NCI-H748 (cell line): ENCODE measurements around the gene C11orf98.
"Not testable (repeated sequence)": the region's sequence is repeated elsewhere in the genome, so short reads cannot be mapped to it uniquely, and the experiment has no call there.

Experiments used
- DNase-seq: peaks from one replicate; lab custom pipeline; 2025; ENCODE audit not compliant: unreplicated experiment; lab: John Stamatoyannopoulos, UW

Gene C11orf98

DNA sequence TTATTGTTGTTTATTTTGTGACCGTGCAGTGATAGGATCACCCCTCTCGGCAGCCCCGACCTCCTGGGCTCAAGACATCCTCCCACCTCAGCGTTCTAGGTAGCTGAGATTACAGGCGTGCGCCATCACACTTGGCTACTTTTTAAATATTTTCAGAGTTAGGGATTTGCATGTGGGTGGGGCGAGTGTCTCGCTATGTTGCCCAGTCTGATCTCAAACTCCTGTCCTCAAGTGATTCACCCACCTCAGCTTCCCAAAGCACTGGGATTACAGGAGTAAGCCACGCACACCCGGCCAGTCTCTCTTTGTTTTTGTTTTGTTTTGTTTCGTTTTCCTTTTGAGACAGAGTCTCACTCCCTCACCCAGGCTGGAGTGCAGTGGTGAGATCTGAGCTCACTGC is 10.7 kb downstream of the C11orf98 start:
- DNase-seq = no peak

DNA sequence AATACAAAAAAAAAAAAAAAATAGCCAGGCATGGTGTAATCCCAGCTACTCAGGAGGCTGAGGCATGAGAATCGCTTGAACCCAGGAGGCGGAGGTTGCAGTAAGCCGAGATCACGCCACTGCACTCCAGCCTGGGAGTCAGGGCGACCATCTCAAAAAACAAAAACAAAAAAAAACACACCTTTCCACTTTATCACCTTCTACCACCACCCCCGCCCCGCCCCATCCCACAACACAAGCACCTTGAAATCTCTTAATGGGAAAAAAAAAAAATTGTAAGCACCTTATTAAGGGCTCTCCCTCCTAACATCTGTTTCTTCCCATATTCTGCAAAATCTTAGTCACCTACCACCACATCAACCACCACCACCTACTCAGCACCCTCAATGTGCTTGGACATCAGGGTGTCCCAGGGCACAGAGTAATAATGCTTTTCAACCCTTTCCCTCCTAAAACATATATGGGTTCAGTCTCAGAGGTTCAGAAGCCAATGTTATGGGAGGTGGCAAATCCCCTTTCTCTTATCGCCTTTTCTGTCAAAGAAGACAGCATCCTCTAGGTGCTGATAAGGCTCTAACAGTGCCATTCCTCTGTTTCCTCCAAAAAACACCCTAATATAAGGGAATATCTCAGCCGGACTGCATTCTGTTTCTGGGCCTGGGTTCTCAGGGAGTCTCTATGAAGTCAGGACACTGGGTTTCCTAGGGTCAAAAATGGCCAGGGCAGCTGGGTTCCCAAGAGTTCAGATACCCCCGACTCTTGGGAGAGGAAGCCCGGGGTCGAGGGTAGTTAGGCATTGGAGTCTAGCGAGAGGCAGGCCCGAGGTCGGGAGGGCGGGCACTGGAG is 12.6 kb downstream of the C11orf98 start:
- no peak for DNase-seq

DNA sequence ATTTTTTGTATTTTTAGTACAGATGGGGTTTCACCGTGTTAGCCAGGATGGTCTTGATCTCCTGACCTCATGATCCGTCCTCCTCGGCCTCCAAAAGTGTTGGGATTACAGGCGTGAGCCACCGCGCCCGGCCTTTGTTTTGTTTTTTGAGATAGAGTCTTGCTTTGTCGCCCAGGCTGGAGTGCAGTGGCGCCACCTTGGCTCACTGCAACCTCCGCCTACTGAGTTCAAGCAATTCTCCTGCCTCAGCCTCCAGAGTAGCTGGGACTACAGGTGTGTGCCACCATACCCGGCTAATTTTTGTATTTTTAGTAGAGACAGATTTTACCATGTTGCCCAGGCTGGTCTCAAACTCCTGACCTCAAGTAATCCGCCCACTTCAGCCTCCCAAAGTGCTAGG is 14.7 kb downstream of the C11orf98 start:
- DNase-seq = not testable (repeated sequence)

- DNase-seq = no peak
Observed at GRCh38 chr11:62649486-62649885, 15.5 kb downstream of the C11orf98 start.

- DNase-seq = no peak
Observed at GRCh38 chr11:62648967-62649364, 16.0 kb downstream of the C11orf98 start.

DNA sequence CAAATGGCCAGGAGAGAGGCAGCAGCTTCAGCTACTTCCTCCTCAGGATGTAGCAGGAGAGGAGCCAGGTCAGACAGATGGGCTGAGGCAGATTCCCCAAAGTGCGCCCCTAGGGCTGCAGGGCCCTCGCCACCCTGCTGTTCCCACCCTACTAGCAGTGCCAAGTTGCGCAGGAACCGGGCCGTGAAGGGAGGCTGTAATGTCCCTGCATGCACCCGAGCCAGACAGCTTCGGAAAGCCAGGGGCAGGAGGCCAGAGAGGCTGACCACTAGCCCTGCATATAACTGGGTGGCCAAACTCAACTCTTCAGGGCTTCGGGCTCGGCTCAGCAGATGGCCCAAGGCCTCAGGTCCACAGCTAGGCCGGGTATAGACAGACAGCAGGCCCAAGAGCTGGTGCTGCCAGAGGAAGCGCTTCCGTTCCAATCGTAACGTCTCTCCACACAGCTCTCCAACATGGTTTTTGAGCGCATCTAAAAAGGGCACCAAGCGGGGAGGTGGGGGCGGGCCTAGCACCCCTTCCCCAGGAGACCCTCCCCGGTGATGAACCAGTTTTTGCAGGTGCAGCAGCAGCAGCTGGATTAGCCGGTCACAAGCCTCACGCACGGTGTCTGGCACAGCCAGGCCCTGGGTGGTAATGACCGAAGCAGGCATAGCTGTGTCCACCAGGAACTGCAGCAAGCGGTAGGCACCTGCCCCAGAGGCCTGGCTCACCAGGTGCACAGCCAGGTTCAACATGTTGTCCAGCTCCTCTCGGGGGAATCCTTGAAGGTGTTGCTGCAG is 16.6 kb downstream of the C11orf98 start:
- DNase-seq = no peak

- DNase-seq = no peak
Observed at GRCh38 chr11:62647609-62648005, 17.4 kb downstream of the C11orf98 start.

DNA sequence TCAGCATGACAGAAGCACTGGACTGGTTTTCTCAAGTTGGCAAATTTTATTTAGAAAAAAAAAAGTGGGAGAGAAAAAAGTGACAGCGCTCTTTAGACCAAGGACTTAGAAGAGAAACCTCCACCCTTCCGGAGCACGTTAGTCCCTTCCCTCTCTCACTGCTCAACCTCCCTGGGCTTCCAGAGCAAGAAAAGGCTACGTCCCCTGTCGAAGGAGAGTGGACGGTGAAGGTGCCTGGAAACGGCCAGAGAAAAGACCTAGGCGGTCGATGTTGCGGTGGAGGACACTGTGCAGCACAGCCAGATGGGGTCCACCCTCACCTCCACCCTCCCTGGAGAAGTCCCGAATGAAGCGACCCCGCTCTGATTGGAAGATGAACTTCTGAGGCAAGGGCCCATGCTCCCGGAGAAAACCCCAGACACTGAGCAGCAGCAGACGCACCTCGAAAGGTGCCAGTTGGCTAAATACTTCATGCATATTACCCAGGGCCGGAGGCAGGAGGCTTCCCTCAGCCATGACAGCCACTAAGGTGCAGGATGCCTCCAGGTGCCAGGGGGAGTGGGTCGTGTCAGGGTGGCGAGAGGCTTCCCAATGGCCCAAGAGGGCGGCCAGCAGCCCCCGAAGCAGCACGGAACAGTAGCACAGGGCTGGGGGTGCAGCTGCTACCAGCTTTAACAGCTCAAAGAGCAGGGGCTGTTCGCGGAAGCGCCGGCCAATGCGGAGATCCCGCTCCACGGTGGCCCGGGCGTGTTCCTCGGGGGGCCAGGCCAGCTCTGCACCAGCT is 18.0 kb downstream of the C11orf98 start:
- DNase-seq = peak; percentile 40

DNA sequence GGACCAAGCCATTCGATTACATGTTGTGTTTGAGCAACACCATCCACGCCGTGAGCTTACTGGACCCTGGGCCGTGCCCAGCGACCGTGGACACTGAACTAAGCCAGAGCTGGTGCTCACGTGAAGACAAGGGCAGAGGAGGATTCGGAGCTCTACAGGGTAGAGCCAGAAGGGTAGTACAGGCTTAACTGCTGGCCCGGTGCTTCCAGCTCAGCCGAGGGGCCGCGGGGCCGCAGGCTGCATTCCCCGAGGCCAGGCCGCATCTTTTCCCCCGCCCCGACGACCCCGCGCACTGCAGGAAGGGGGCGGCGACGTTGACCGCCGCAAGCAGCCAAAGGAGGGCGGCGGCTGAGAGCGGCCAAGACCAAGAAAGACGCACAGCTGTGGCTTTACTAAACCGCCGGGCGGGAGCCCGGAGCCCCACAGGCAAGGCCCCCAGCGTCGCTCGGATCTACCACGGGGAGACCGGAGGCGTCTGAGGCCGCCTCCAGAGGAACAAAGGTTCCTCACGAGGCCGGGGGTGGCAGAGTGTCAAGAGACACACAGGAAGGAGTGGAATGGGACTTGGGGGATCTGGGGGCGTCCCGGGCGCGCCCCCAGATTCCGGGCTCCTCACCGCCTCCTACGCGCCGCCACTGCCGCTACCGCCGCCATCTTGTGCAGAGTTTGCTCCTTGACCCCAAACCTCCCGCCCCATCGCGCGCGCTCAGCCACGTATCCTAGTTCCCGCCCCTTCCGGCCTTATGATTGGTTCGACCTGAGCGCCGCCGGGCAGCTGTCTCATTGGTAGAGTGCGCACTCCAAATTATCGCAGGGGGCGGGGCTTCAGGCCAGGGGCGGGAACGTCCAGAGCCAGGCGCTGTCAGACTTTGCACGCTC is 18.8 kb downstream of the C11orf98 start, which contains the start of gene GANAB:
Gene GANAB, minus strand, starts transcription at position 668 of the 879 bp plus-strand sequence. Its CDS starts 14 bp downstream, at position 654.
- DNase-seq = peak; percentile 98

GRCh38 chr11:62645671-62645945 is 19.4 kb downstream of the C11orf98 start:
- DNase-seq = no peak

- DNase-seq = no peak
Observed at GRCh38 chr11:62644220-62644619, 20.8 kb downstream of the C11orf98 start.

GRCh38 chr11:62632492-62632891 is 32.5 kb downstream of the C11orf98 start:
- DNase-seq = no peak

DNA sequence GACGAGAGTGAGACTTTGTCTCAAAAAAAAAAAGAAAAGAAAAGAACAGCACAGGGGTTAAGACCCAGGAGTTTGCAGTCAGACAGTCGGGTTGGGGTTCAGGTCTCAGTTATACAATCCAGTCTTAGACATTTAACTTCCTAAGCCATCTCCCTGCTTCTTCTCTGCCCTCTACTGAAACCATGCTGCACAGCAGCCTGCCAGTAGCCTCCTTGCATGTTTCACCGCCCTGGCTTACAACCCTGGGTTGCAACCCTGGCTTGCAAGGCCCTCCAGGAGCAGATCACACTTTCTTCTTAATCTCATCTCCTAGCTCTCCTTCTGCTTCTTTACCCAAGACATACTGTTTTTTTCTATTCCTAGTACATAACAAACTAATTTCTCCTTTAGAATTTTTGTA is 37.3 kb downstream of the C11orf98 start:
- DNase-seq = no peak

- DNase-seq = no peak
Observed at GRCh38 chr11:62622476-62623089, 42.4 kb downstream of the C11orf98 start.

GRCh38 chr11:62621567-62622470 is 43.2 kb downstream of the C11orf98 start, which contains the start of gene B3GAT3:
Gene B3GAT3, minus strand, starts transcription at chr11:62621986. Its CDS starts 39 bp downstream, at chr11:62621947.
- peak; percentile 99 for DNase-seq

GRCh38 chr11:62621027-62621566 is 43.9 kb downstream of the C11orf98 start:
- no peak for DNase-seq

- not testable (repeated sequence) for DNase-seq
Observed at GRCh38 chr11:62616957-62617356, 48.1 kb downstream of the C11orf98 start.

- DNase-seq = no peak
Observed at GRCh38 chr11:62615521-62615920, 49.5 kb downstream of the C11orf98 start.

GRCh38 chr11:62614275-62614674 is 50.7 kb downstream of the C11orf98 start:
- DNase-seq = no peak
